IPS-NIHi7 (cell line): ENCODE measurements around the gene COMMD2.

Experiments used
- DNase-seq: peaks from one replicate; pipeline ENCODE4 v3.0.0; 2012; ENCODE audit warnings: mixed read lengths; ENCODE audit errors: extremely low spot score

The COMMD2 gene

GRCh38 chr3:149702691-149703441, 49.4 kb downstream of the COMMD2 start:
- no peak for DNase-seq

- no peak for DNase-seq
Observed at GRCh38 chr3:149701977-149702350, 50.3 kb downstream of the COMMD2 start.

GRCh38 chr3:149701206-149701976, 50.9 kb downstream of the COMMD2 start:
- no peak for DNase-seq
